HG03108 (cell line): ENCODE data around the gene FFAR3.

ENCODE experiments used
- ATAC-seq: cut with Tn5 transposase; IDR thresholded peaks from one replicate; pipeline ENCODE4 v1.9.1; 2021; ENCODE audit warnings: moderate library complexity; ENCODE audit not compliant: unreplicated experiment

The FFAR3 gene, protein sequence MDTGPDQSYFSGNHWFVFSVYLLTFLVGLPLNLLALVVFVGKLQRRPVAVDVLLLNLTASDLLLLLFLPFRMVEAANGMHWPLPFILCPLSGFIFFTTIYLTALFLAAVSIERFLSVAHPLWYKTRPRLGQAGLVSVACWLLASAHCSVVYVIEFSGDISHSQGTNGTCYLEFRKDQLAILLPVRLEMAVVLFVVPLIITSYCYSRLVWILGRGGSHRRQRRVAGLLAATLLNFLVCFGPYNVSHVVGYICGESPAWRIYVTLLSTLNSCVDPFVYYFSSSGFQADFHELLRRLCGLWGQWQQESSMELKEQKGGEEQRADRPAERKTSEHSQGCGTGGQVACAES

DNA sequence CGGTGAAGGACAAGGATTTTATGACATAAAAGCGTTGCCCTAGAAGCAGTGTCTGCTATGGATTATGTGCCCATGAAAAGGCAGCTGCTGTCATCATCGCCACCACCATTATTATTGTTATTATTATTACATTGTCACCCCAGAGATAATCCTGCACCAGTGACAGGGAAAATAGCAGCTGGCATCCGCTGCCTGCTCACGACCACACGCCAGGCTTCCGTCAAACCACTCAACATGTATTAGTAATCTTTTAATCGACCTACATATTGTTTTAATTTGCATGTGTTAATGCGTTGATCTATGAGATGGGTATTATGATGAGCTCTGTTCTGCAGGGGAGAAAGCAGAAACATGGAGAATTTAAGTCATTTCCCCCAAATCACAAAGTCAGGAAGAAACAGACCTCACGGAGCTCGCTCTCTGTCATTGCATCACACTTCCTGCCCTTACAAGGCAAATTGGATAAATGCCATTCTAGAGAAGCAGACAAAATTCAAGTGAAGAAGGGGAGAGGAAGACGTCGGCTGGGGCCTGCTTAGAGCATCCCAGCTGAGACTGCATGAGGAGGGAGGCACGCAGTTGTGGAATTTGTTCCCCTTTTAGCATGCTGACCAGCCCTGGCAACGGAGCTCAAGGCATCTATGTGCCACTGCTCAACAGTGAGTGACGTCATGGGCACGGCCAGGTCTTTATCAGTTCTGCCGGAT lies at the start of gene FFAR3:
FFAR3 (plus strand) TSS at position 594 of the 707 bp plus-strand sequence. CDS start 431 bp downstream, outside the sequence.
- no peak for ATAC-seq

DNA sequence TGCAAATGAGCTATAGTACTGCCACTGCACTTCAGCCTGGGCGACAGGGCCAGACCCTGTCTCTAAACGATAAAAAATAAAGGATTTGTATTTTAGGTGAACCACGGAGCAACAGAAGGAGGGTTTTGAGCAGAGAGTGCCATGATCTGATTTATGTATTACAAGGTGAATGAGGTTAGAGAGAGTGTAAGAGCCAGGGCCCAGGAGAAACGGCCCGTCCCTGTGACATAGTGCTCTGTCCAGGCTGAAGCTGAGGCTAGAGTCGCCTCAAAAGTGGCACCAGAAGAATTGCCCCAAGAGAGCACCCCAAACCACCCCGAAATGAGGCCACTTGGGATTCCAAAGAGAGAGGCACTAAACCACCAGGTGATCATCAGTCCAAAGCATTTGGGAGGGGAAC lies 49.4 kb upstream of the FFAR3 start:
- ATAC-seq: no peak

DNA sequence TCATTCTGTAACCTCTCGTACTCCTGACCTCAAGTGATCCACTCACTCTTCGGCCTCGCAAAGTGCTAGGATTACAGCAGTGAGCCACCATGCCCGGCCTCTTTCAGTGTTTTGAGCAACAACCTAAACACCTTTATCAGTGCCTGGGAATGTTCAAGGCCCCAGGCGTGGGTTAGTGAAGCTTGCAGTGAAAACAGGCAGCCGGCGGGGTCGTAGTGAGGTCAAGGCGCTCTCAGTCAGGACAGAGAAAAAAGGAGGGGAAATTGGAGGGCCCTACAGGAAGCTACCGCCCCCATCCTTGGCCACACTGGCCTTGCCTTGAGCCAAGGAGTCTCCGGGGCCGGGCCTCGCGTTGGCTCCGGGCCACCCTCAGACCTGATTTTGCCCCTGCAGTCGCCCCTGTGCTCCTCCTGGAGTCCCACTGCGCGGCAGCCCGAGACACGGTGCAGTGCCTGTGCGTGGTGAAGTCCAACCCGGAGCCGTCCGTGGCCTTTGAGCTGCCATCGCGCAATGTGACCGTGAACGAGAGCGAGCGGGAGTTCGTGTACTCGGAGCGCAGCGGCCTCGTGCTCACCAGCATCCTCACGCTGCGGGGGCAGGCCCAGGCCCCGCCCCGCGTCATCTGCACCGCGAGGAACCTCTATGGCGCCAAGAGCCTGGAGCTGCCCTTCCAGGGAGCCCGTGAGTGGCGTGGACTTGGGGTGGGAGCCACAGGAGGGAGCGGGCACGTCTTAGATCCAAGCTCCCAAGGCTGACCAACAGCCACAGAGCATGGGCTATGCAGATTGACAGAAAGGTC lies 48.6 kb upstream of the FFAR3 start:
- ATAC-seq: no peak

DNA sequence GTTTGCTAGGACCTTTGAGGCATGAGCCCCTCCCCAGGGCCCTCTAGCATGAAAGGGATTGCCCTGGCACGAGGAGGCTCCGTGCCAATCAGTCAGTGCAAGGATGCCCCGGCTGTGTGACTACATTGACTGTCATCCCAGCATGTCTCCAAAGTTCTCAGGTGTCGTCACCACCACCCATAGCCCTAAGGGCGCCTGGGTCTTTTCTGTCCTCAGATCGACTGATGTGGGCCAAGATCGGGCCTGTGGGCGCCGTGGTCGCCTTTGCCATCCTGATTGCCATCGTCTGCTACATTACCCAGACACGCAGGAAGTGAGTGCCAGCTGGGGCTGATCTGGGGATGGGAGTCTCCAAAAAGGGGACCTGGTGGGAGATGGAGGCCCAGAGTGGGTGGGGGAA lies 47.9 kb upstream of the FFAR3 start:
- no peak for ATAC-seq

DNA sequence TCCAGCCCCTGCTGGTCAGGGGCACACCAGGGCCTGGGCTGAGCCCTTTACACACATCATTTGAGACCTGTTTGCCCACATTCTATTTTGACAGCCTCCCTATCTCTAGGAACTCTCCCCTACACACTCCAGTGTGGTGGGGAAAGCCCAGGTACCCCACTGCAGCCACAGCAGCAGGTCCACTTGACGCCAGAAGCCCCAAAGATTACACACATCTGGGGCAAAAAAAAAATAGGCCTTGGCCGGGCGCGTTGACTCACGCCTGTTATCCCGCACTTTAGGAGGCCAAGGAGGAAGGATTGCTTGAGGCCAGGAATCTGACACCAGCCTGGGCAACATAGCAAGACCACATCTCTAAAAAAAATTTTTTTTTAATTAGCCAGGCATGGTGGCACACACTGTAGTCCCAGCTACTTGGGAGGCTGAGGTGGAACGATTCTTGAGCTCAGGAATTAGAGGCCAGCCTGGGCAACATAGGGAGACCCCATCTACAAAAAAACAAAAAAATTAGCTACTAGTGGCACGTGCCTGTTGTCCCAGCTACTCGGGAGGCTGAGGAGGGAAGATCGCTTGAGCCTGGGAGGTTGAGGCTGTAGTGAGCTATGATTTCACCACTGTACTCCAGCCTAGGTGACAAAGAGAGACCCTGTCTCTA lies 47.3 kb upstream of the FFAR3 start:
- no peak for ATAC-seq

DNA sequence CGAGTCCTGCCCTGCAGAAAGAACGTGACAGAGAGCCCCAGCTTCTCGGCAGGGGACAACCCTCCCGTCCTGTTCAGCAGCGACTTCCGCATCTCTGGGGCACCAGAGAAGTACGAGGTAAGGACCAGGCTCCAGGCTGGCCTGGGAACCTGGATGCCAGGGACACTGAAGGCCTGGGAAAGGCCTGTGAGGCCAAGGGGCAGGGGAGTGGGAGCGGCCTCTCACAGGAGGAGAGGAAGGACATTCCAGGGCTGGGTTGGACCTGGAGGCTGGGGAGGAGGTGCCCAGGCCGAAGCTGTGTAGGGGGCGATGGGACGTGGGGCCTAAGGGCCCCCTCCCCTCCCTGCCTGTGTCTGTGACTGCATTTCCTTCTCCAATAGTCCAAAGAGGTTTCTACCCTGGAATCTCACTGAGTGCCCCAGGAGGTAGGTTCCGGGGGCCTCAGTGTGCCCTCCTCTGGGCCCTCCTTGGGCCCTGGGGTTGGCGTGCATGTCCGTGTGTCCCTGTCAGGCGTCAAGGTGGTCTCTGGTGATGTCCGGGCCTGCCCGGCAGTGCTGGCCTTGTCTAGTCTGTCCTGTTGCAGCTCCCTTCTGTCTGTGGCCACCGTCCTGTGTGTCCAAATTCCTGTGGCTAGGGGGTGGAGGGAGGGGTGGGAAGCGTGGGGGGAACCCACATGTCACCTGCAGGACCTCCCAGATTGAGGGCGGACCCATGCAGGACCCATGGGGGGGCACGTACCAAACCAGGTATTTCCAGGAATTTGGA lies 46.2 kb upstream of the FFAR3 start:
- no peak for ATAC-seq

DNA sequence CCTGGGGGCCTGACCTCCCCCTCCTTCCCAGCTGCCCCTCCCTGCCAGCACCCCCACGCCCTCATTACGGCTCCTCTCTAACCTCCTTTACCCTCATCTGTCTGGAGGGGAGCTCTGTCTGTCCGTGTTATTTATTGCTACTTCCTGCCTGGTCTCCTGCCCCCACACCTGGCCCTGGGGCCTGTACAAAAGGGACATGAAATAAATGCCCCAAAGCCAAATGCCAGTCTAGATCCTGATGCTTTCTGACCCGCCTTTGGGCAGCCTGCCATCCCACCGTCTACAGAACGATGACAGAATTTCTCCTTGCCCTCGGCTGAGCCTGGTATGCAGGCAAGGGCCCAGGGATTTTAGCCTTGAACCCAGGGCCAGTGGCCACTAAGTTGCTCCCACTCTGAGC lies 44.7 kb upstream of the FFAR3 start:
- no peak for ATAC-seq

DNA sequence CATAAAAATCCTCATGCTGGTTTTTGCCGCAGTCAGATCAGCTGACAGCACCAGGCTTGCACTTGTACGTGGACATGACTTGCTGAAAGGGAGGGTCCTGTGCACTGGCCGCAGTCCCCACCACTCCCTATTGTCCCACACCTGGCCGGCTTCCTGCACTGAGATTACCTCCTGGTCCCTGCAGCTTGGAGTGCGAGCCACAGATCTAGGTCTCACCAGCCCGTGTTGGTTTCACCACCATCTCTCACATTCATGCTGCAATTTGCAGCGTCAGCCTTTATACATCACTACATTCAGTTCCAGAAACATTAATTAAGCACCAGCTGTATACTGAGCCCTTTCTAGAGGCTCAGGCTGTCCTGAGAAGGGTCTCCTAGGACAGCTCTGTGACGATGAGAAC lies 44.2 kb upstream of the FFAR3 start:
- ATAC-seq: no peak

DNA sequence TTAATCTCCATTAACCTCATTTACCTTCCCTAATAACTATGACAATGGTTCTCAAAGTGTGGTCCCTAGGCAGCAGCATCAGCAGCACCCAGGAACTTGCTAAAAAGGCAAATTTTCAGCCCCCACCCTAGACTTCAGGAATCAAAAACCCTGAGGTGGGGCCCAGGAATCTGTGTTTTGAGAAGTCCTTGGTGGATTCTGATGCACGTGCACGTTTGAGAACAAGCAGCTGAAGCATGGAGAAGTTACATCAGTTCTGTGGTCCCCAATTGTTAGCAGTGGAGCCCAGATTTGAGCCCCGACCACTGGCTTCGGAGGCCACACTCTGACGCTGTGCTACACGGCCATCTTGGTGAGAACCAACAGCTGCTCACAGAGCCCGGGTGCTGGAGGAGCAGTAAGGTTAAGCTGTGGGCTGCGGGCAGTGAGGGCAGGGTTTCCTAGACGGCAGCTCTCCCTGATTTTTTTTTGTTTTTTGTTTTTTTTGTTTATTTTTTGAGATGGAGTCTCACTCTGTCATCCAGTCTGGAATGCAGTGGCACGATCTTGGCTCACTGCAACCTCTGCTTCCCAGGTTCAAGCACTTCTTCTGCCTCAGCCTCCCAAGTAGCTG lies 43.3 kb upstream of the FFAR3 start:
- ATAC-seq: no peak

DNA sequence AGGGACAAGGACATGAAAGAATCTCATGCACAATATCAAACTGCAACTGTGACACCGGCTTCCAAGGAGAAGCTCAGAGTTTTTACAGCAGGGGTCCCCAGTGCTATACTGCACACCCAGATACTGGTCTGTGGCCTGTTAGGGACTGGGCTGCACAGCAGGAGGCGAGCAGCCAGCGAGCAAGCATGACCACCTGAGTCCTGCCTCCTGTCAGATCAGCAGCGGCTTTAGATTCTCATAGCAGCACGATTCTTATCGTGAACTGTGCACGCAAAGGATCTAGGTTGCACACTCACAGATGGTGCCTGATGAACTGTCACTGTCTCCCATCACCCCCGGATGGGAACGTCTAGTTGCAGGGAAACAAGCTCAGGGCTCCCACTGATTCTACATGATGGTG lies 42.4 kb upstream of the FFAR3 start:
- no peak for ATAC-seq

DNA sequence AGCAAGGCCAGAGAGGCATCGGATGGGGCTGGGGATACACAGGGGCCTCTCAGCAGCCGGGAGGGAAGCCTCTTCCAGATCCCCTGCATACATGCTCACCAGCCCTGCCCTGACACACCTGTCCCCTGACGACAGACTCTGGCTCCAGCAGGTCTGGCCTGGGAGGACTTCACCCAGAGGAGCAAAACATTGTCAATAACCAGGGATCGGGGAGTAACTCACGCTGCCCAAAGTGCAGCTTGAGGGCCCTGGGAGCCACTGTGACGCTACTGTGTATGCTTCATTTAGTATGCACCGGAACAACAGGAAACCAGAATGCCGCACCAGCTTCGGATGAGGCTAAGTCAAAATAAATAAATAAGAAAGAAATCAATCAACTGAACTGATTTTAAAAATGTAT lies 41.7 kb upstream of the FFAR3 start:
- no peak for ATAC-seq

DNA sequence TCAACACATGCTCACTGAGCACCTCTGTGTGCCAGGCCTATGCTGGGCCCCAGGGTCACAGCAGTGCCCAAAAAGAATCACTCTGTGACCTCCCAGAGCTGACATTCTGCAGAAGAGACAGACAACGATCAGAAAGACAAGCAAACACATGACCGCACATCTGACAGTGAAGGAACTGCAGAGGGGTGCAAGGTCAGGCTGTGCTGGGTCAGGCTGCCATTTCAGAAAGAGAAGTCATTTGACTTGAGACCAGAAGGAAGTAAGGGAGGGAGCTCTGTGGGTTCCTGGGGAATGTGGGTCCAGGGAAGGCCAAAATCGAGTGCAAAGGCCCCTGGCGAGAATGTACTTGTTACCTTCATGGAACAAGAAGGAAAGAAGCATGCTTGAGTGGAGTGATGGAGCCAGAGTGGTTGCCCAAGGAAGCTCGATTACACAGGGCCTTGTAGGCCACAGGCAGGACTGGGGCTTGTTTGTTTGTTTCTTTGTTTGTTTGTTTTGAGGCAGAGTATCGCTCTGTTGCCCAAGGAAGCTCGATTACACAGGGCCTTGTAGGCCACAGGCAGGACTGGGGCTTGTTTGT lies 40.7 kb upstream of the FFAR3 start:
- no peak for ATAC-seq

DNA sequence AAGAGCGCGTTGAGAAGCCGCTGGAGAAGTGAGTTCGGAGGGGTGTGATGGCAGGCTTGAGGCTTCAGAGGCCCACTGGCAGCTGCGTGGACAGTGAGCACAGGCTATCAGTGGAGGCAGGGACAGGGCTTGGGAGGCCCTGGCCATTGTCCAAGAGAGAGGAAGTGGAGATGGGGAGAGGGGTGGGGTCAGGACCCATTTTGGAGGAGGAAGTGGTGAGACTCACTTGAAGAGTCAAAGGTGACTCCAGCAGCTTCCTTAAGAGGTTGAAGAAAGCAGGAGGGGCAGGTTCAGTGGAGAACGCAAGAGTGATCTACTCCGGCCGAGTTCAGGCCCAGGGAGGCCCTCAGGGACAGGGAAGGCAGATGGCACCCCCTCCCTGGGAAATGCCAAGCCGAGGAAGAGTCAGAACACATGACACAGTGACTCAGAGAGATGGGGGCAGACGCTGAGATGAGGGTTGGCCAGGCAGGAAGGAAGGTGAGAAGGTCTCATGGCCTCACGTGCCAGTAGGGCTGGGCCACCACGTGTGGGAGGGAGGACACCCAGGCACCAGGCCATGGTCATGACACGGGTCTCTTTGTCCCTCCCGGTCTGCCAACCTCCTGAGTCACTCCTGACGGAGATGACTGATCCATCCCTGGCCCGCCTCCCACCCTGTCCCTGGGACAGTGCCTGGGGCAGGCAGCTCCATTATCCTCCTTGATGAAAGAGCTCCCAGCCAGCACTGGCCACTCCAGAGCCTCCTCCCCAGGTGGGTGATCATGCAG lies 39.4 kb upstream of the FFAR3 start:
- ATAC-seq: no peak

DNA sequence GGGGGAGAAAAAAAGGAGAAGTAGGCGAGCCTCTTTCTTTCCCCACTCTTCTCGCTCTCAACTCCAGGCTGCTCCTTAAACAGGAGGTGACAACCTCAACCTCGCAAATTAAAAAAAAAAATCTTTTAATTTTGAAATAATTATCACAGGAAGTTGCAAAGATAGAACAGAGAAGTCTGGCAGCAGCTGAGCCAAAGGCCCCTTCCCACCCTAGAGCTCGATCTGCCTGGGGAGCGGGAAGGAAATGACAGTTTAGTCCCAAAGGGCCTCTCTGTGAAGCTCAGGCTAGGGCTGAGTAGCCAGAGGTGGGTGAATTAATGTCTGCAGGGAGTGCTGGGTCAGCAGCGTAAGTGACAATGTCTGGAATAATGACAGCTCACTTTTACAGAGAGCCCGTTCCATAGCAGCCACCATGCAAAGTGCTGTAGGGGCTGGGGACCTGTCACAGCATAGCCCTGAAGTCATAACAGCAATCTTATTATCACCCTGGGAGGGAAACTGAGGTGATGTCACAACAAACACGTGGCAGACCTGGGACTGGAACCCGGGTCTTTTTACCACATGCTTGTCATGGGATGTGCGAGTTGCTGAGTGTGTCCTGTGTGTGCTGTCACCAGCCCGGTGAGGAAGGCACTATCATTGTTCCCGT lies 38.1 kb upstream of the FFAR3 start:
- ATAC-seq: no peak

DNA sequence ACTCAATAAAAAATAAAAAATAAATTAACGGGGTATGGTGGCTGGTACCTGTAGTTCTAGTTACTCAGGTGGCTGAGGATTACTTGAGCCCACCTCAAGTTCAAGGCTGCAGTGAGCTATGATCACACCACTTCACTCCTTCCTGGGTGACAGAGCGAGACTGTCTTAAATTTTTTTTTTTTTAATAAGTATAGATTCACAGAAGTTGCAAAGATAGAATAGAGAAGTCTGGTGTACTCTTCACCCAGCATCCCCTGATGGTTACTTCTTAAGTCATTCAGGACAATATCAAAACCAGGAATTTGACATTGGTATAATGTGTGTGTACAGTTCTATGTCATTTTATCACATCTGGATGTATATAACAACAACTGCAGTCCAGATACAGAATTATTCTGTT lies 37.0 kb upstream of the FFAR3 start:
- no peak for ATAC-seq

DNA sequence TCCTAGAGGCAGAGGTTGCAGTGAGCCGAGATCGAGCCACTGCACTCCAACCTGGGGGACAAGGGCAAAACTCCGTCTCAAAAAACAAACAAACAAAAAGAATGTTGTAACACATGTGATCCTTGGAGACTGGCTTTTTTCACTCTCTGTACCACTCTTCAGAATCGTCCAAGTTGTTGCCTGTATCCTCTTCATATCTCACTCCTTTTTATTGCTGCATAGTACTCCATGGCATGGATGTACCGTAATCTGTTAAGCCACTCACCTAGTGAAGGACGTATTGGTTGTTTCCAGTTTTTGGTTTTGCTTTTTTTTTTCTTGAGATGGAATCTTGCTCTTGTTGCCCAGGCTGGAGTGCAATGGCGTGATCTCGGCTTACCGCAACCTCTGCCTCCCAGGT lies 36.2 kb upstream of the FFAR3 start:
- no peak for ATAC-seq

DNA sequence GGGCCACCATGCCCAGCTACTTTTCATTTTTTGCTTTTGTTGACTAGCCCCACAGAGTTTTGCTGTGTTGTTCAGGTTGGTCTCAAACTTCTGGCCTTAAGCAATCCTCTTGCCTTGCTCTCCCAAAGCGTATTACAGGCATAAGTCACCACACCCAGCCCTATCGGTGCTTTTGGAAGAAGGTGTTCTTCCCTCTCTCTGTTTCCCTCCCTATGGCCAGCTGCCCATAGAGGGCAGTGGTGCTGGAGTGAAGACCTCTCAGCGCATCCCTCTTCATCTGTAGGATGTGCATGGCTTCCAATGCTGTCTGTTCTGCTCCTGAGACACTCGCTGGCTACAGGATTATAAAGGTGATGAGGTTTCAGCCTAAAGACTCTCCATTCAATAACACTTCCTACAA lies 30.6 kb upstream of the FFAR3 start:
- no peak for ATAC-seq

DNA sequence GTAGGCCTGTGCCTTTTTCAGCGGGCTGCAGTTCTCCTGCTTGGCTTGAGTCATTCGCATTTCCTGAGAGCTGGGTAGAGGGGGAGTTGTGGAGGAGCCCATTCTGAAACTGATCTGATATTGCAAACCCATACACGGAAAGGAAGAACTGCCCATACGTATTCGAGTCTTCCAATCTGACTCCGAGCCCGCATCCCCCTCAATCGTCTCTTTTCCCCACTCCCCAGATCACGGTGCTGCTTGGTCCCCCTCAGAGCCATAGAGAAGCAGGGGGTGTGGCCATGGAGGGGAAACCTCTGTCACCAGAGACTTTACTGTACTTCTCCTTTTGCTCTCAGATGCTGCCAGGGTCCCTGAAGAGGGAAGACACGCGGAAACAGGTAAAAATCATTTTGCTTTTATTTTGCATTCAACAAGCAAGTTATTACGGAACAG lies 29.4 kb upstream of the FFAR3 start, which contains the start of gene CD22:
CD22 (plus strand) TSS at position 337 of the 435 bp plus-strand sequence. CDS start 2,854 bp downstream, outside the sequence.
- ATAC-seq: no peak
